HEK293 (cell line): Measurements from ENCODE around the gene MSI1.

ENCODE experiments used
- CTCF ChIA-PET: fragments of 350-600 bp; formaldehyde crosslinking; extraction: SDS; loops from one replicate; lab custom pipeline; 2021; ENCODE audit warnings: antibody characterized with exemption; lab: Yijun Ruan, JAX
- POLR2A ChIA-PET: fragments of 300-600 bp; formaldehyde crosslinking; extraction: SDS; loops from one replicate; lab custom pipeline; 2020; ENCODE audit warnings: antibody characterized with exemption, inconsistent platforms; lab: Yijun Ruan, JAX
- H3K27ac ChIP-seq: fragments of 200-500 bp; sonication (Bioruptor generic); 2 replicates; pipeline ENCODE4 v1.5.1; 2014; ENCODE audit warnings: low read depth, low read length, control low read depth, inconsistent platforms; ENCODE audit errors: extremely low read depth
- H3K36me3 ChIP-seq, 2 experiments: fragments of 200-500 bp in 1 of 2; sonication (Bioruptor generic) in 1 of 2; 1 replicate in 1 of 2; 2 replicates in 1 of 2; pipeline ENCODE4 v1.5.1; 2014 to 2017; ENCODE audit warnings: inconsistent platforms in 2 of 2, low read length in 2 of 2; ENCODE audit not compliant: control insufficient read depth in 2 of 2, insufficient read depth in 1 of 2
- H3K4me1 ChIP-seq: fragments of 200-500 bp; sonication (Bioruptor generic); 2 replicates; pipeline ENCODE4 v1.5.1; 2014; ENCODE audit warnings: mild to moderate bottlenecking, low read length, inconsistent platforms; ENCODE audit not compliant: control insufficient read depth, insufficient read depth
- H3K4me3 ChIP-seq: 2 replicates; pipeline ENCODE4 v1.5.1; 2011; ENCODE audit warnings: low read depth, mild to moderate bottlenecking, control low read depth, low read length, moderate library complexity
- H3K9me3 ChIP-seq: fragments of 200-500 bp; sonication (Bioruptor generic); 2 replicates; pipeline ENCODE4 v1.5.1; 2014; ENCODE audit warnings: low read depth, low read length, inconsistent platforms; ENCODE audit not compliant: control insufficient read depth, insufficient read depth
- BCL11A ChIP-seq: fragments of 450-650 bp; formaldehyde crosslinking; IDR thresholded peaks from 2 replicates; pipeline ENCODE4 v1.5.1; 2016; ENCODE audit warnings: low read depth, missing biosample characterization, missing genetic modification characterization
- GLI2 ChIP-seq: fragments of 450-650 bp; formaldehyde crosslinking; IDR thresholded peaks from 2 replicates; pipeline ENCODE4; 2017; ENCODE audit warnings: missing biosample characterization, missing genetic modification characterization, low read depth, borderline replicate concordance
- KLF1 ChIP-seq: fragments of 450-650 bp; formaldehyde crosslinking; IDR thresholded peaks from 2 replicates; pipeline ENCODE4 v1.5.1; 2016; ENCODE audit warnings: missing biosample characterization, missing genetic modification characterization
- TSHZ1 ChIP-seq: fragments of 450-650 bp; formaldehyde crosslinking; IDR thresholded peaks from 2 replicates; pipeline ENCODE4 v1.5.1; 2016; ENCODE audit warnings: missing biosample characterization, missing genetic modification characterization, borderline replicate concordance
- ZBTB17 ChIP-seq: fragments of 450-650 bp; formaldehyde crosslinking; IDR thresholded peaks from 2 replicates; pipeline ENCODE4 v1.5.1; 2016; ENCODE audit warnings: missing biosample characterization, missing genetic modification characterization
- ZNF10 ChIP-seq: fragments of 450-650 bp; formaldehyde crosslinking; IDR thresholded peaks from 2 replicates; pipeline ENCODE4 v1.5.1; 2017; ENCODE audit warnings: missing biosample characterization, missing genetic modification characterization
- ZNF133 ChIP-seq: fragments of 450-650 bp; formaldehyde crosslinking; IDR thresholded peaks from 2 replicates; pipeline ENCODE4 v1.5.1; 2016; ENCODE audit warnings: missing biosample characterization, missing genetic modification characterization
- ZNF175 ChIP-seq: fragments of 450-650 bp; formaldehyde crosslinking; IDR thresholded peaks from 2 replicates; pipeline ENCODE4 v1.5.1; 2016; ENCODE audit warnings: missing biosample characterization, missing genetic modification characterization
- ZNF214 ChIP-seq: fragments of 450-650 bp; formaldehyde crosslinking; IDR thresholded peaks from 2 replicates; pipeline ENCODE4 v1.5.1; 2017; ENCODE audit warnings: missing biosample characterization, mild to moderate bottlenecking, missing genetic modification characterization, borderline replicate concordance
- ZNF324 ChIP-seq: fragments of 450-650 bp; formaldehyde crosslinking; IDR thresholded peaks from 2 replicates; pipeline ENCODE4 v1.5.1; 2016; ENCODE audit warnings: missing biosample characterization, missing genetic modification characterization
- ZNF341 ChIP-seq: fragments of 450-650 bp; formaldehyde crosslinking; IDR thresholded peaks from 2 replicates; pipeline ENCODE4; 2016; ENCODE audit warnings: low read depth, missing biosample characterization, missing genetic modification characterization
- ZNF433 ChIP-seq: fragments of 450-650 bp; formaldehyde crosslinking; IDR thresholded peaks from 2 replicates; pipeline ENCODE4 v1.5.1; 2016; ENCODE audit warnings: missing biosample characterization, missing genetic modification characterization, low read depth
- ZNF449 ChIP-seq: fragments of 450-650 bp; formaldehyde crosslinking; IDR thresholded peaks from 2 replicates; pipeline ENCODE4 v1.5.1; 2017; ENCODE audit warnings: missing biosample characterization, mild to moderate bottlenecking, missing genetic modification characterization, moderate library complexity
- ZNF530 ChIP-seq: fragments of 450-650 bp; formaldehyde crosslinking; IDR thresholded peaks from 2 replicates; pipeline ENCODE4 v1.5.1; 2016; ENCODE audit warnings: low read depth, missing biosample characterization, missing genetic modification characterization
- ZNF621 ChIP-seq: fragments of 450-650 bp; formaldehyde crosslinking; IDR thresholded peaks from 2 replicates; pipeline ENCODE4 v1.5.1; 2017; ENCODE audit warnings: missing biosample characterization, missing genetic modification characterization
- ZNF664 ChIP-seq: fragments of 450-650 bp; formaldehyde crosslinking; IDR thresholded peaks from 2 replicates; pipeline ENCODE4 v1.5.1; 2016; ENCODE audit warnings: missing biosample characterization, missing genetic modification characterization
- ZNF692 ChIP-seq: fragments of 450-650 bp; formaldehyde crosslinking; IDR thresholded peaks from 2 replicates; pipeline ENCODE4 v1.5.1; 2016; ENCODE audit warnings: missing biosample characterization, missing genetic modification characterization
- ZNF776 ChIP-seq: fragments of 450-650 bp; formaldehyde crosslinking; IDR thresholded peaks from 2 replicates; pipeline ENCODE4 v1.5.0; 2017; ENCODE audit warnings: missing biosample characterization, missing genetic modification characterization, borderline replicate concordance
- ZNF843 ChIP-seq: fragments of 450-650 bp; formaldehyde crosslinking; IDR thresholded peaks from 2 replicates; pipeline ENCODE4 v1.5.1; 2016; ENCODE audit warnings: missing biosample characterization, missing genetic modification characterization
- TF ChIP-seq, protein P1 (sequence below): fragments of 450-650 bp; formaldehyde crosslinking; optimal IDR thresholded peaks from 2 replicates; pipeline ENCODE3; 2016; ENCODE audit warnings: missing biosample characterization, mild to moderate bottlenecking, missing genetic modification characterization

Gene MSI1

GRCh38 chr12:120323772-120324171 is 45.2 kb downstream of the MSI1 start:
- Histone ChIP-seq H3K36me3 (no peaks in the 10 kb centered on the region), H3K4me1 (no peaks in the 10 kb centered on the region), H3K27ac (no peak overlapping the region), H3K4me3 (no peak overlapping the region), H3K9me3 (no peaks in the 10 kb centered on the region)
- TF ChIP-seq ZNF664 (peak; percentile 91), ZNF214 (tag by site-specific recombination) (no peak)
- ChIA-PET POLR2A (no interaction called here), CTCF (interaction anchor here (0.9 to 1.9 kb wide), 6 partner anchors 12 to 134 kb away, joined by 3 to 6 read pairs (median 4); partner anchors contain the start of gene SIRT4)

- TF ChIP-seq ZNF530 (no peak), ZNF433 (tag by site-specific recombination) (no peak), ZNF133 (tag by site-specific recombination) (no peak), TSHZ1 (tag by site-specific recombination) (no peak), ZNF10 (tag by site-specific recombination) (peak; percentile 78; the same call in 1 of the 2 replicates), BCL11A (no peak), ZNF449 (tag by site-specific recombination) (no peak), ZNF175 (tag by site-specific recombination) (no peak), ZBTB17 (peak; percentile 29; the same call in 1 of the 2 replicates)
- TF ChIP-seq, all 188 proteins: peak for 2
- H3K9me3 ChIP-seq: no peaks in the 10 kb centered on the region
- ChIA-PET CTCF (interaction anchor here (0.8 to 2.0 kb wide), 4 partner anchors 14 to 328 kb away, joined by 4 to 7 read pairs (median 4); no protein-coding TSS in a partner anchor), POLR2A (interaction anchor here (1.0 to 1.2 kb wide), 2 partner anchors 29 to 260 kb away, joined by 3 read pairs; partner anchors contain the start of genes POP5 and RNU4-2)
- H3K36me3 ChIP-seq: no peaks in the 10 kb centered on the region
- 0 out of 2 replicates have a peak, but pooled peaks cover 3% of the 10 kb centered on the region for H3K4me1 ChIP-seq
- no peak overlapping the region for H3K4me3 ChIP-seq
- H3K27ac ChIP-seq: no peak overlapping the region
Observed at GRCh38 chr12:120321382-120322202, 47.4 kb downstream of the MSI1 start.

GRCh38 chr12:120317224-120318105 is 51.5 kb downstream of the MSI1 start:
- Histone ChIP-seq H3K4me3 (peak overlapping the region; percentile 44), H3K27ac (peak overlapping the region; percentile 6; the same call in 1 of the 2 replicates), H3K4me1 (0 out of 2 replicates have a peak, but pooled peaks cover 4% of the 10 kb centered on the region), H3K36me3 (no peaks in the 10 kb centered on the region), H3K9me3 (no peaks in the 10 kb centered on the region)
- CTCF ChIA-PET: interaction anchor here (0.6 to 3.7 kb wide), 11 partner anchors 12 to 642 kb away, joined by 3 to 19 read pairs (median 4); partner anchors contain the start of gene SIRT4
- POLR2A ChIA-PET: interaction anchor here (0.5 to 1.9 kb wide), 9 partner anchors 12 to 129 kb away, joined by 3 to 11 read pairs (median 5); partner anchors contain the start of genes COX6A1, GATC, RNU4-1 and RNU4-2
- TF ChIP-seq ZNF843 (tag by site-specific recombination): peak; percentile 26; the same call in 1 of the 2 replicates
- TF ChIP-seq GLI2 (tag by site-specific recombination): no peak
- peak; percentile 5; the same call in 1 of the 2 replicates for TF ChIP-seq KLF1
- TF ChIP-seq, protein P1, sequence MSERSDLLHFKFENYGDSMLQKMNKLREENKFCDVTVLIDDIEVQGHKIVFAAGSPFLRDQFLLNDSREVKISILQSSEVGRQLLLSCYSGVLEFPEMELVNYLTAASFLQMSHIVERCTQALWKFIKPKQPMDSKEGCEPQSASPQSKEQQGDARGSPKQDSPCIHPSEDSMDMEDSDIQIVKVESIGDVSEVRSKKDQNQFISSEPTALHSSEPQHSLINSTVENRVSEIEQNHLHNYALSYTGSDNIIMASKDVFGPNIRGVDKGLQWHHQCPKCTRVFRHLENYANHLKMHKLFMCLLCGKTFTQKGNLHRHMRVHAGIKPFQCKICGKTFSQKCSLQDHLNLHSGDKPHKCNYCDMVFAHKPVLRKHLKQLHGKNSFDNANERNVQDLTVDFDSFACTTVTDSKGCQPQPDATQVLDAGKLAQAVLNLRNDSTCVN (tag by site-specific recombination): peak; percentile 30
- TF ChIP-seq ZNF776: no peak
- TF ChIP-seq ZNF341 (tag by site-specific recombination): peak; percentile 92
- TF ChIP-seq ZNF692 (tag by site-specific recombination): peak; percentile 31; the same call in 1 of the 2 replicates
- peak; percentile 82; the same call in 1 of the 2 replicates for TF ChIP-seq ZNF324 (tag by site-specific recombination)
- no peak for TF ChIP-seq ZNF621 (tag by site-specific recombination)
